ENCODE data around the gene NDUFB10.

- TF ChIP-seq, protein P1, sequence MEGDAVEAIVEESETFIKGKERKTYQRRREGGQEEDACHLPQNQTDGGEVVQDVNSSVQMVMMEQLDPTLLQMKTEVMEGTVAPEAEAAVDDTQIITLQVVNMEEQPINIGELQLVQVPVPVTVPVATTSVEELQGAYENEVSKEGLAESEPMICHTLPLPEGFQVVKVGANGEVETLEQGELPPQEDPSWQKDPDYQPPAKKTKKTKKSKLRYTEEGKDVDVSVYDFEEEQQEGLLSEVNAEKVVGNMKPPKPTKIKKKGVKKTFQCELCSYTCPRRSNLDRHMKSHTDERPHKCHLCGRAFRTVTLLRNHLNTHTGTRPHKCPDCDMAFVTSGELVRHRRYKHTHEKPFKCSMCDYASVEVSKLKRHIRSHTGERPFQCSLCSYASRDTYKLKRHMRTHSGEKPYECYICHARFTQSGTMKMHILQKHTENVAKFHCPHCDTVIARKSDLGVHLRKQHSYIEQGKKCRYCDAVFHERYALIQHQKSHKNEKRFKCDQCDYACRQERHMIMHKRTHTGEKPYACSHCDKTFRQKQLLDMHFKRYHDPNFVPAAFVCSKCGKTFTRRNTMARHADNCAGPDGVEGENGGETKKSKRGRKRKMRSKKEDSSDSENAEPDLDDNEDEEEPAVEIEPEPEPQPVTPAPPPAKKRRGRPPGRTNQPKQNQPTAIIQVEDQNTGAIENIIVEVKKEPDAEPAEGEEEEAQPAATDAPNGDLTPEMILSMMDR (IDR thresholded peaks at IDR 0.05; ENCODE audit: low read length), result no peak
- TF ChIP-seq EZH2 (IDR thresholded peaks at IDR 0.05; ENCODE audit: borderline replicate concordance, low read length), result no peak
Observed at GRCh38 chr16:1929105-1929504, 30.2 kb upstream of the NDUFB10 start.
